Measurements from ENCODE around the gene PDLIM5. TPM values are rescaled to one million over a fixed set of nuclear protein-coding genes. Genes with fewer than 3 reads are reported as not detected.

PDLIM5 gene
- total and polyA plus RNA-seq, 9 donors: 24.9 to 160 (median 87.8) TPM

DNA sequence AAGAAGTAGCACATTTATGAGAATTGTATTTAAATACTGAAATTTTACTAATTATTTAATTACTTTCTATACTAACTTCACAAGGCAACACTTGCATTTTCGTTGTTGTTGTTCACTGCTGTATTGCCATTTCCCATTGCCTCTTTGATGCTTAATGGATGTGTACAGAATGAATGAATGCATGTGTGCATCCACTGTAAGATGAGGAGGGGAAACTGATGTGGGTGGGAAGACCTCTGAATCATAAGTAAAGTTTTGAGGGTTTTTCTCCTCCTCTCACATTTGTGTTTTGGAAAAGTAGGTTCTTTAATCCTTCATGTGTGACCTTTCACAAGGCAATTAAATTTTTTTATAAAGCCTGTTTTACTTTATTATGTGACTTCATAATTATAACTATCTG, 46.8 kb downstream of the PDLIM5 start:
- TF ChIP-seq POLR2A (IDR thresholded peaks at IDR 0.05): no peak
- TF ChIP-seq EP300 (IDR thresholded peaks at IDR 0.05): no peak
- TF ChIP-seq, protein P1, sequence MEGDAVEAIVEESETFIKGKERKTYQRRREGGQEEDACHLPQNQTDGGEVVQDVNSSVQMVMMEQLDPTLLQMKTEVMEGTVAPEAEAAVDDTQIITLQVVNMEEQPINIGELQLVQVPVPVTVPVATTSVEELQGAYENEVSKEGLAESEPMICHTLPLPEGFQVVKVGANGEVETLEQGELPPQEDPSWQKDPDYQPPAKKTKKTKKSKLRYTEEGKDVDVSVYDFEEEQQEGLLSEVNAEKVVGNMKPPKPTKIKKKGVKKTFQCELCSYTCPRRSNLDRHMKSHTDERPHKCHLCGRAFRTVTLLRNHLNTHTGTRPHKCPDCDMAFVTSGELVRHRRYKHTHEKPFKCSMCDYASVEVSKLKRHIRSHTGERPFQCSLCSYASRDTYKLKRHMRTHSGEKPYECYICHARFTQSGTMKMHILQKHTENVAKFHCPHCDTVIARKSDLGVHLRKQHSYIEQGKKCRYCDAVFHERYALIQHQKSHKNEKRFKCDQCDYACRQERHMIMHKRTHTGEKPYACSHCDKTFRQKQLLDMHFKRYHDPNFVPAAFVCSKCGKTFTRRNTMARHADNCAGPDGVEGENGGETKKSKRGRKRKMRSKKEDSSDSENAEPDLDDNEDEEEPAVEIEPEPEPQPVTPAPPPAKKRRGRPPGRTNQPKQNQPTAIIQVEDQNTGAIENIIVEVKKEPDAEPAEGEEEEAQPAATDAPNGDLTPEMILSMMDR (IDR thresholded peaks at IDR 0.05): no peak
- H3K4me1 ChIP-seq (ENCODE audit: insufficient read depth): peaks cover 5% of the 10 kb centered on the region
- DNase-seq: no peak
- intact Hi-C loops (cut with DNase I): no loop called here
- H3K27me3 ChIP-seq: no peaks in the 10 kb centered on the region
- no peaks in the 10 kb centered on the region for H3K36me3 ChIP-seq
- H3K27ac ChIP-seq: no peak overlapping the region
- 84 to 87% (median 86%) methylated on average over 1 of the region's 1 CpG for WGBS, 3 donors
- H3K9me3 ChIP-seq: no peaks in the 10 kb centered on the region
- H3K4me3 ChIP-seq: no peak overlapping the region

DNA sequence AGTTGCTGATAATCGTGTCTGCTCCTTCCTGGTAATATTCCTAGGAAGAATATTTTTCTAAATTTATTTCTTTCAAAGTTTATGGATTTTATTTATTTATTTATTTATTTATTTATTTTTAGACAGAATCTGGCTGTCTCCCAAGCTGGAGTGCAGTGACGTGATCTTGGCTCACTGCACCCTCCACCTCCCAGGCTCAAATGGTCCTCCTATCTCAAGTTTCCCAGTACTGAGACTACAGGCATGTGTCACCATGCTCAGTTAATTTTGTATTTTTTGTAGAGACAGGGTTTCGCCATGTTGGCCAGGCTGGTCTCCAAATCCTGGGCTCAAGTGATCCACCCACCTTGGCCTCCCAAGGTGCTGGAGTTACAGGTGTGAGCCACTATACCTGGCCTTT, 48.9 kb downstream of the PDLIM5 start:
- intact Hi-C loops (cut with DNase I): loop anchor here in 1 of 4 donors (10.0 kb wide), 1 partner anchor 46 kb away; the partner anchor contains the start of gene PDLIM5
- TF ChIP-seq EP300 (IDR thresholded peaks at IDR 0.05): no peak
- no peak for TF ChIP-seq POLR2A (IDR thresholded peaks at IDR 0.05)
- TF ChIP-seq, protein P1 (IDR thresholded peaks at IDR 0.05): no peak
- Histone ChIP-seq H3K9me3 (no peaks in the 10 kb centered on the region), H3K36me3 (no peaks in the 10 kb centered on the region), H3K4me3 (no peak overlapping the region), H3K4me1 (ENCODE audit: insufficient read depth) (peaks cover 5% of the 10 kb centered on the region), H3K27me3 (no peaks in the 10 kb centered on the region), H3K27ac (no peak overlapping the region)
- DNase-seq: no peak
- WGBS, 3 donors: 59 to 70% (median 61%) methylated on average over 3 of the region's 3 CpGs

DNA sequence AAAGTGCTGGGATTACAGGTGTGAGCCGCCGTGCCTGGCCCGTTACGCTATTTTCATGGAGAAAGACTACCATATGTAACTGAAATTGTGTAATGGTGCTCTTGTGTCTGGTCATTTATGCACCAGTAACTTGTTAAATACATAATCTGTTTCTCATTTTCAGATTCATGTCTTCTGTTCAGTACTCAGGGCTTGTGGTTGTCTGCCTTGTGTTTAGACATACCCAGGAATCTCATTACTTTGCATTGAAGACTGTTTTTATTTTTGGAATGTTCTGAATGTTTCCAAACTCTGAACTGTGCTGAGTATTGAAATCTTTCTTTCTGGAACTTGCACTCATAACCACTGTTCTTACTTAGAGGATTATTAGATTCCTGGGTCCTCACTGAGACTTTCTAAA, 52.8 kb downstream of the PDLIM5 start:
- no peaks in the 10 kb centered on the region for H3K36me3 ChIP-seq
- WGBS, 3 donors: 96 to 99% (median 98%) methylated on average over 4 of the region's 4 CpGs
- TF ChIP-seq EP300 (IDR thresholded peaks at IDR 0.05) (no peak), POLR2A (IDR thresholded peaks at IDR 0.05) (no peak)
- TF ChIP-seq, protein P1 (IDR thresholded peaks at IDR 0.05): no peak
- no peak overlapping the region for H3K4me3 ChIP-seq
- DNase-seq: no peak
- H3K27ac ChIP-seq: no peak overlapping the region
- intact Hi-C loops (cut with DNase I): loop anchor here in 1 of 4 donors (10.0 kb wide), 1 partner anchor 50 kb away; the partner anchor contains the start of gene PDLIM5
- H3K9me3 ChIP-seq: no peaks in the 10 kb centered on the region
- H3K4me1 ChIP-seq (ENCODE audit: insufficient read depth): peaks cover 9% of the 10 kb centered on the region
- no peaks in the 10 kb centered on the region for H3K27me3 ChIP-seq

DNA sequence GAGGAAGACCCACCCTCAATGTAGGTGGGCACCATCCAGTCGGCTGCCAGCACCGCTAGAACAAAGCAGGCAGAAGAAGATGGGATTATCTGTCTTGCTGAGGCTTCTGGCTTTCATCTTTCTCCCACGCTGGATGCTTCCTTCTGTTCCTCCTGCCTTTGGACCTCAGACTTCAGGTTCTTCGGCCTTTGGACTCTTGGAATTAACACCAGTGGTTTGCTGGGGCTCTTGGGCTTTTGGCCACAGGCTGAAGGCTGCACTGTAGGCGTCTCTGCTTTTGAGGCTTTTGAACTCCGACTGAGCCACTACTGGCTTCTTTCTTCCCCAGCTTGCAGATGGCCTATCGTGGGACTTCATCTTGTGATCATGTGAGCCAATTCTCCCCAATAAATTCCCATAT, 55.1 kb downstream of the PDLIM5 start:
- H3K4me1 ChIP-seq (ENCODE audit: insufficient read depth): peaks cover 5% of the 10 kb centered on the region
- intact Hi-C loops (cut with DNase I): loop anchor here in 1 of 4 donors (10.0 kb wide), 1 partner anchor 52 kb away; the partner anchor contains the start of gene PDLIM5

More for the DNA sequence above, 55.1 kb downstream of the PDLIM5 start:
- Histone ChIP-seq H3K9me3 (no peaks in the 10 kb centered on the region), H3K4me3 (no peak overlapping the region), H3K27me3 (no peaks in the 10 kb centered on the region), H3K36me3 (no peaks in the 10 kb centered on the region), H3K27ac (no peak overlapping the region)
- no peak for DNase-seq
- TF ChIP-seq, protein P1 (IDR thresholded peaks at IDR 0.05): no peak
- TF ChIP-seq POLR2A (IDR thresholded peaks at IDR 0.05): no peak
- no peak for TF ChIP-seq EP300 (IDR thresholded peaks at IDR 0.05)
- 92 to 95% (median 93%) methylated on average over 7 of the region's 7 CpGs for WGBS, 3 donors
